ENCODE results near the gene PDE4D.
"Not testable (repeated sequence)": the region's sequence is repeated elsewhere in the genome, so short reads cannot be mapped to it uniquely, and the experiment has no call there.

Gene PDE4D

GRCh38 chr5:58965677-58966414 is 927.7 kb downstream of the PDE4D start:
- no peak for DNase-seq (ENCODE audit: low read depth)

DNA sequence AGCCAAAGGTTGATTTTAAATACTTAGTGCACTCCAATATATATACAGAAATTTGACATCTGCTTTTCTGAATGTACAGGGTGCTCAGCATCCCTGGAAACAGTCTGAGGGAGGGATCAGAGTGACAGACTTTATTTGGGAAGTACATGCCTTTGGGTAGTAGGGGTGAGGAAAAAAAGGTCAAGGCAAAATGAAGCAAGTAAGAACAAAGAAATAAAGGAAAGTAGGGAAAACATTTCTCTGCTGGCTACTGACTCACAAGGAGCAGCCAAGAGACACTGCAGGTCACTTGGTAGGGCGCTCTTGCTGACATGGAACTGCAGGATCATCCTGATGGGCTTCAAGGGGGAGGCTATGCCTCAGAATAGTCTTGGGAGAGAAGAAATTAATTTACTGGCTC is 929.7 kb downstream of the PDE4D start:
- no peak for DNase-seq (ENCODE audit: low read depth)

- DNase-seq (ENCODE audit: low read depth): no peak
Measured at GRCh38 chr5:58963361-58963760, 930.2 kb downstream of the PDE4D start.

DNA sequence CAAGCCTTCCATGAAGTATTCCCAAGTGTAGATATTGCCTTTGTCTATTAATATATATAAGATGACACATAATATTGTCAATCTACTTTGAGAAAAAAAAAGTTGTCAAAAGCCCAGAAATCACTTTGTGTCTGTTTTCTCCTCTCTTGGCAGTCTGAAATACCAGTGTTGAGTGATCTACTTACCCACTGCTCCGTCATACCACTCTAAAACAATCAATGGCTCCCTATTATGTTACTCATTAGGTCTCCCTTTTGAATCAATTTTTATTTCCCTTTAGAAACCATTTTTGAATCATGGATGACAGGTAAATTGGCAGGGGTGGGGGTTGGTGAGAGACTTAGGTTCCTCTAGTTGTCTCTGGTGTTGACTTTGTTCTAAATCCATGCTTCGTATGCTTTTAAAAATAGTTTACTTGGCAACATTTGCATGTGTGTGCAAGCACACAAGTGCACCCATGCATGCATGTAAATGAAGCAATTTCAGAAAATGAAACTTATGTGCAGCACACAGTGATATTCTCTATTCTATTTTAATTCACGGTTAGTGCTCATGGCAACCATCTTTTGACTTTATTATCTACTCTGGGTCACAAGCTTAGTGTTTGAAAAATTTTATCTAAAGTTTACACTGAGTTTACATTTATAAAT is 931.8 kb downstream of the PDE4D start:
- no peak for DNase-seq (ENCODE audit: low read depth)

DNA sequence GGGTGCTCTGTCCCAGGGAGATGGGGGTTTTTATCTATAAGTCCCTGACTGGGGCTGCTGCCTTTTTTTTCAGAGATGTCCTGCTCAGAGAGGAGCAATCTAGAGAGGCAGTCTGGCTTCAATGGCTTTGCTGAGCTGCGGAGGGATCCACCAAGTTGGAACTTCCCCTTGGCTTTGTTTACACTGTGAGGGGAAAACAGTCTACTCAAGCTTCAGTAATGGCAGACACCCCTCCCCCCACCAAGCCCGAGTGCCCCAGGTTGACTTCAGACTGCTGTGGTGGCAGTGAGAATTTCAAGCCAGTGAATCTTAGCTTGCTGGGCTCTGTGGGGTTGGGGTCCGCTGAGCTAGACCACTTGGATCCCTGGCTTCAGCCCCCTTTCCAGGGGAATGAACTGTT is 934.8 kb downstream of the PDE4D start:
- no peak for DNase-seq (ENCODE audit: low read depth)

- not testable (repeated sequence) for DNase-seq (ENCODE audit: low read depth)
Measured at GRCh38 chr5:58953218-58953617, 940.3 kb downstream of the PDE4D start.

- no peak for DNase-seq (ENCODE audit: low read depth)
Measured at GRCh38 chr5:58950224-58950623, 943.3 kb downstream of the PDE4D start.

GRCh38 chr5:58946230-58946629 is 947.3 kb downstream of the PDE4D start:
- DNase-seq (ENCODE audit: low read depth): no peak

- no peak for DNase-seq (ENCODE audit: low read depth)
Measured at GRCh38 chr5:58944221-58944620, 949.3 kb downstream of the PDE4D start.

GRCh38 chr5:58940446-58940845 is 953.1 kb downstream of the PDE4D start:
- DNase-seq (ENCODE audit: low read depth): no peak

GRCh38 chr5:58939664-58940063 is 953.9 kb downstream of the PDE4D start:
- DNase-seq (ENCODE audit: low read depth): no peak

GRCh38 chr5:58938563-58939424 is 954.7 kb downstream of the PDE4D start:
- no peak for DNase-seq (ENCODE audit: low read depth)

GRCh38 chr5:58937031-58937681 is 956.4 kb downstream of the PDE4D start:
- no peak for DNase-seq (ENCODE audit: low read depth)

DNA sequence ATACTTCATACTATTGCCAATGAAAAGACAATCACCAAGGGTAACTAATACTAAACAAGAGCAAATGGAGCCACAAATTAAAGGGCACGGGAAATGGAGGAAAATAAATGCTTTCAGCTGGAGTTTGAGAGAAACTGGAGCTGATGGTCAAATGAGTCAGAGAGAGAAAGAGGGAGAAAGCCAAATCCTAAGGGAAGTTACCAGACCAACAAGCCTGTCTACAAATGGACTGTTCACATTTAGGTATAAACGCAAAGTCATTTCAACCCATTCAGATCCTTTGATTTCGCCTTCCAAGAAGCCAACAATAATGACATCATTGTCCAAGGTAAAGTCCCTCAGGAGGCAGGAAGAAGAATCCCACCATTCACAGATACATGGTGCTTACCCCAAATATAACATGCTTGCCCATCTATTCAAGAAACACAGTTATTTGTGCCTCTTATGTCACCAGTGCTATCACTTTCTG is 958.9 kb downstream of the PDE4D start:
- no peak for DNase-seq (ENCODE audit: low read depth)

DNA sequence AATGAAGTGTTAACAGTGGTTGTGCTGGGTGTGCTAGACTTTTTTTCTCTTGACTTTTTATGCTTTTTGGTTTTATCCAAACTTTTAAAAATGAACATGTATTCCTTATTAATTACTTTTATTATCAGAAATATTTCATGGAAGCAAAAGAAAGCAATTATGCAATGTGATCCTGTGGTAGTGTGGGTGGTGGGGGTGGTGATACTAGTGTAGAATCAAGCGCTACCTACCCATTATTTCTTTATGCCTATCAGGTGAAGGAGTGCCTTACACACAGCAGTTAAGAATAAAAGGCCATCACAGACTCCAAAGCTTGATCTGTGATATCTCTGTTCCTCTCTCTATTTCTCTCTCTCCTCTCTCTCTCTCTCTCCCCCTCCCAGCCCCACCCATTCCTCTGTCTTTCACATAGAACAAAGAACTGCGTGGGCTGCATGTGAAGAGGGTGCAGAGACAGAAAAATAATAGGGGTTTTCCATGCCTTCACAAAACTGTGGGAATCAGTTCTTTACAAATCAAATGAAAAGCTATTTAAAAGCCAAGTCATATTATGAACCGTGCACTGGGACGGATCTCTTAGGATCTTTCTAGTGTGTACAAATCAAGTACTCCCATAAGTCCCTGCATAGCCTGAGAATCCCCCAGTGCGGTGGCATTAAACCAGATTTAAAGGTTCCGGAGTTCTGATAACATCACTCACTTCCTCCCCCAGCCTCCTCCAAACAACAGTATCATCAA is 959.5 kb downstream of the PDE4D start:
- no peak for DNase-seq (ENCODE audit: low read depth)

DNA sequence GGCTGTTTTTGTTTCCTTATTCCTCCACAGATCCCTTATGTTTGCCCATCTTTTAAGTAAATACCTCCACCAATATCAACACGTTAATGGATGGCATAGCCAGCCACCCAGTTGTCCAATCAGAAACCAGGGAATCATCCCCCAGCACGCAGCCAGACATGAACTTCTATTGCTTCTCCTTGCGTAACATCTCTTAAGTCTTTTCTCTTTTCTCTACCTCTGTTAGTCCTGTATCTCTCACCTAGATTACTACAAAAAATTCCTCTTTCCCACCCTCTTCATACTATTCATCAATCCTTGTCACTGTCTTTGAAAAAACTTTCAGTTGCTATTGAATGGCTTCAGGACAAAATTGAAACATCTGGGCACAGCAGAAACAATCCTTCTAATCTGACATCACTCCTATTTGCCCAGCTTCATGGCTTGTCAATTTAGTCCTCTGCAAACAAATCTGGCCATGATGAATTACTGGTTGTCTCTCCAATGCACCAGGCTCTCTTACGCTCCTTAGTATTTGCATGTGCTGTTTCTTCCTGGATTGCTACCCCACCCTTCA is 961.4 kb downstream of the PDE4D start:
- no peak for DNase-seq (ENCODE audit: low read depth)

GRCh38 chr5:58930520-58930919 is 963.0 kb downstream of the PDE4D start:
- no peak for DNase-seq (ENCODE audit: low read depth)

- DNase-seq (ENCODE audit: low read depth): no peak
Measured at GRCh38 chr5:58929726-58930125, 963.8 kb downstream of the PDE4D start.

GRCh38 chr5:58927938-58928337 is 965.6 kb downstream of the PDE4D start:
- no peak for DNase-seq (ENCODE audit: low read depth)

DNA sequence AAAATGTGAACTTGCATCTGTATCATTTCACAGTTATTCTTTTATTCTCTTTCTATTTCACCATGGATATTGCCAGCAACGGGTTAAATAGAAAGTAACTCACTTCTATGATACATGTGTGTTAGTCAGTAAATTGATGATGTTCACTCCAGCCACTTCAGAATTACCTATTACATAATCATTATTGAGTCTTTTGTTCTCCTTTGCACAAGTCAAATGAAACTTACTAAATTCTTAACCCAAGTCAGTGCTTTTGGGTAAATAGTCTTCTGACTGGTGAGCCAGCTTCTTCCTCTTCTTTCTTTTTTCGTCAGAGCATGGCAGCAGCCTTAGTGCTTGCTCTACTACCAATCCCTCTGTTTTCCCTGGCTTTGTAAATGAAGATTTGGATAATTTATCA is 966.3 kb downstream of the PDE4D start:
- no peak for DNase-seq (ENCODE audit: low read depth)

GRCh38 chr5:58926541-58926935 is 967.0 kb downstream of the PDE4D start:
- DNase-seq (ENCODE audit: low read depth): no peak

Data from GM04504 (cell line).